SK-N-MC (cell line): ENCODE measurements around the gene ADGRG3.

ENCODE experiments used
- EZH2 ChIP-seq: fragments of 200-600 bp; sonication (generic); IDR thresholded peaks from one replicate; pipeline ENCODE4 v1.6.1; 2017; ENCODE audit warnings: antibody characterized with exemption
- POLR2AphosphoS5 ChIP-seq: IDR thresholded peaks from 2 replicates; pipeline ENCODE4 v1.6.1; 2012; ENCODE audit warnings: mild to moderate bottlenecking, low read depth, low read length, borderline replicate concordance

DNA sequence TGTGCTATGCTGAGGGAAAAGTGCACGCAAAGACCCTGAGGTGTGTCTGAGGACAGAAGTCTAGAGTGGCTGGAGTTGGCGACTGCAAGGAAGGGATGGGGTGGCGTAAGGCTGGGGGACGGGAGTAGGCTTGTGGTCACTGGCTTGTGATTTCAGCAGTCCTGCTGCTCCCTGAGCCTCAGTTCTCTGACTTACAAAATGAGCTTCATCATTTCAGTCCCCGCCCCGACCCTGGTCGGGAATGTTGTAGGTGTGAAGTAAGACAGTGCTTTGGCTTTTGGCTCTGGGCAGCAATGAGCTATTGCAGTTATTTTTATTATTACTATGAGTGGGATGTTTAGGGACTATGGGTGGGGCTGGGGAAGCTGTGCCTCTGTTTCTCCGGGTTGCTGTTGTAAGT lies 31.1 kb upstream of the ADGRG3 start:
- no peak for TF ChIP-seq EZH2
- TF ChIP-seq POLR2AphosphoS5: no peak
